GM18909 (cell line): ENCODE measurements around the gene KRT82.
"Not testable (repeated sequence)": the region's sequence is repeated elsewhere in the genome, so short reads cannot be mapped to it uniquely, and the experiment has no call there.

Source experiments
- ATAC-seq: cut with Tn5 transposase; IDR thresholded peaks from one replicate; pipeline ENCODE4 v1.9.1; 2021; ENCODE audit warnings: mild to moderate bottlenecking; ENCODE audit not compliant: unreplicated experiment, poor library complexity

KRT82 gene

DNA sequence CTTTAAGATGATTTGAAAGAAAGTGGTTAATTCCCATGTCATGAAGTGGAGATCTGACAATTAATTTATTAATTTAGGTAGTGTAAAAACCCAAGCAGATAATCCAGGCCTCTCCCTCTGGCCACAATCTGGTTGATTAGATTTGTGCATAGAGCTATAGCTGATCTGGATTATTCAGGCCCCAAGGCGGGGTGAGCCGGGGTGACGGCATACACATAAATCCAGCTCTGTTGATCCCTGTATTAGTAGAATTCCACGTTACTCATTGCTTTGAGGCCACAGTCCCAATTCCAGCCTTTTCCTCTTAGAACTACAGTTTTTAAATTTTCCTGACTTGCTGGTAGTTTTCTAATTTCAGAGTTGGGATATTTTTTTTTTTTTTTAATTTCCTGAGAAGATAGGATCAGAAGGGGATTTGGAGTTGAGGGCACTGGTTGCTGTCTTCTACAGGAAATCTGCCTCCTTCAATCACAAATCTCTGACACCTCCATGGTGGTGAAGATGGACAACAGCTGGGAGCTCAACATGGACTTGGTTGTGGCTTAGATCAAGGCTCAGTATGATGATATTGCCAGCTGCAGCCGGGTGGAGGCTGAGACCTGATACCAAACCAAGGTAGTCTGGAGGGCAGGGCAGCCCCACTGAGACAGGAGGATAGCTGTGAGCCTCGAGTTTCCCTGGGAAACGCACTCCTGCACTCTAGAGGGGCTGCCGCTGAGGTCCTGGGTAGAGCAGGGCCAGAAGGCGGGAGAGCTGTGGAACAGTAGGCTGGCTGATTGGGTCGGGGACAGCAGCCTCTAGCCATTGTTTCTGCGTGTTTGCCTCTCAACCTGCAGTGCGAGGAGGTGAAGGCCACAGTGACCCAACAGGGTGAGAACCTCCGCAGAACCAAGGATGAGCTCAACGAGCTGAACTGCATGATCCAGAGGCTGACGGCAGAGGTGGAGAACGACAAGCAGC is 58.3 kb downstream of the KRT82 start:
- ATAC-seq, result no peak

GRCh38 chr12:52347016-52347415 is 59.1 kb downstream of the KRT82 start:
- ATAC-seq, result no peak

- no peak for ATAC-seq
Observed at GRCh38 chr12:52346593-52346992, 59.5 kb downstream of the KRT82 start.

GRCh38 chr12:52345041-52345440 is 61.1 kb downstream of the KRT82 start:
- ATAC-seq, result not testable (repeated sequence)

- no peak for ATAC-seq
Observed at GRCh38 chr12:52344111-52344510, 62.0 kb downstream of the KRT82 start.
